SKM-1 treated with dmso at 0.1 percent for 144 hours (cell line): ENCODE results near the gene GPRC6A.
A peak's percentile ranks its signal among the peaks of the same experiment; 100 is the strongest.
"Not testable (repeated sequence)": the region's sequence is repeated elsewhere in the genome, so short reads cannot be mapped to it uniquely, and the experiment has no call there.

Experiments
- DNase-seq: peaks from one replicate; lab custom pipeline; 2025; ENCODE audit not compliant: unreplicated experiment; lab: John Stamatoyannopoulos, UW

The GPRC6A gene, protein sequence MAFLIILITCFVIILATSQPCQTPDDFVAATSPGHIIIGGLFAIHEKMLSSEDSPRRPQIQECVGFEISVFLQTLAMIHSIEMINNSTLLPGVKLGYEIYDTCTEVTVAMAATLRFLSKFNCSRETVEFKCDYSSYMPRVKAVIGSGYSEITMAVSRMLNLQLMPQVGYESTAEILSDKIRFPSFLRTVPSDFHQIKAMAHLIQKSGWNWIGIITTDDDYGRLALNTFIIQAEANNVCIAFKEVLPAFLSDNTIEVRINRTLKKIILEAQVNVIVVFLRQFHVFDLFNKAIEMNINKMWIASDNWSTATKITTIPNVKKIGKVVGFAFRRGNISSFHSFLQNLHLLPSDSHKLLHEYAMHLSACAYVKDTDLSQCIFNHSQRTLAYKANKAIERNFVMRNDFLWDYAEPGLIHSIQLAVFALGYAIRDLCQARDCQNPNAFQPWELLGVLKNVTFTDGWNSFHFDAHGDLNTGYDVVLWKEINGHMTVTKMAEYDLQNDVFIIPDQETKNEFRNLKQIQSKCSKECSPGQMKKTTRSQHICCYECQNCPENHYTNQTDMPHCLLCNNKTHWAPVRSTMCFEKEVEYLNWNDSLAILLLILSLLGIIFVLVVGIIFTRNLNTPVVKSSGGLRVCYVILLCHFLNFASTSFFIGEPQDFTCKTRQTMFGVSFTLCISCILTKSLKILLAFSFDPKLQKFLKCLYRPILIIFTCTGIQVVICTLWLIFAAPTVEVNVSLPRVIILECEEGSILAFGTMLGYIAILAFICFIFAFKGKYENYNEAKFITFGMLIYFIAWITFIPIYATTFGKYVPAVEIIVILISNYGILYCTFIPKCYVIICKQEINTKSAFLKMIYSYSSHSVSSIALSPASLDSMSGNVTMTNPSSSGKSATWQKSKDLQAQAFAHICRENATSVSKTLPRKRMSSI

DNA sequence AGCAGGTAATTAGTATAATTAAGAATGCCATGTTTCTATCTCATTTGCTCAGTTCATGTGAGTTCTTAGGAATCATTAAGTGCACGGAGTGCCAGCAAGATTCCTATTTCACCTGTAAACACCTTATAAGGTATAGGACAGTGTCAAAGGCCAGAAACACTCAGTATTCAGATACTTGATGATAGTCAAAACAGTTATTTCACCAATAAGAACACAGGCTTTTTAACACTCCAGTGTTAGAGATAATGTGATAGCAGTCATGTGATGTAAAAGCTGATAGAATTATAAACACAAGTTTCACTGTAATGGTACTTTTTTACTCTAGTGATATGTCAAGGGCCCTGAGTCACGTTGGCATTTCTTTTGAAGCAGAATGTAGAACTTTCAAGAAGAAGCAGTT lies at the start of gene GPRC6A:
TSS of gene GPRC6A (minus strand) at position 101 of the 400 bp plus-strand sequence. CDS start at position 31, 70 bp downstream.
- no peak for DNase-seq

DNA sequence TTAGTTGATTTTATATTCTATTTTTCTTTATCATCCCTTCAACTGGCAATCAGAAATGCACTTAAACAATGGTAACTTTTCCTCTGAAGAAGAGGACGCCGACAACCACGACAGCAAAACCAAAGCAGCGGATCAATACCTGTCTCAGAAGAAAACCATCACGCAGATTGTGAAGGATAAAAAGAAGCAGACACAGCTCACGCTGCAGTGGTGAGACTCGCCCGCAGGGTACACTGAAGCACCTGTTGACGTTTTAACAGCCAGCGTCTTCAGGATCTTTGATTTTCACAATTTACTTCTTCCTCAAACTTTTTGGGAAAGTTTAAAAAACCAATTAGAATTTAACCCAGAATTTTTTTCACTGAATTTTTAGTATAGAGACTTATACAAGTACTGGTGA lies 48.9 kb upstream of the GPRC6A start:
- DNase-seq = no peak

DNA sequence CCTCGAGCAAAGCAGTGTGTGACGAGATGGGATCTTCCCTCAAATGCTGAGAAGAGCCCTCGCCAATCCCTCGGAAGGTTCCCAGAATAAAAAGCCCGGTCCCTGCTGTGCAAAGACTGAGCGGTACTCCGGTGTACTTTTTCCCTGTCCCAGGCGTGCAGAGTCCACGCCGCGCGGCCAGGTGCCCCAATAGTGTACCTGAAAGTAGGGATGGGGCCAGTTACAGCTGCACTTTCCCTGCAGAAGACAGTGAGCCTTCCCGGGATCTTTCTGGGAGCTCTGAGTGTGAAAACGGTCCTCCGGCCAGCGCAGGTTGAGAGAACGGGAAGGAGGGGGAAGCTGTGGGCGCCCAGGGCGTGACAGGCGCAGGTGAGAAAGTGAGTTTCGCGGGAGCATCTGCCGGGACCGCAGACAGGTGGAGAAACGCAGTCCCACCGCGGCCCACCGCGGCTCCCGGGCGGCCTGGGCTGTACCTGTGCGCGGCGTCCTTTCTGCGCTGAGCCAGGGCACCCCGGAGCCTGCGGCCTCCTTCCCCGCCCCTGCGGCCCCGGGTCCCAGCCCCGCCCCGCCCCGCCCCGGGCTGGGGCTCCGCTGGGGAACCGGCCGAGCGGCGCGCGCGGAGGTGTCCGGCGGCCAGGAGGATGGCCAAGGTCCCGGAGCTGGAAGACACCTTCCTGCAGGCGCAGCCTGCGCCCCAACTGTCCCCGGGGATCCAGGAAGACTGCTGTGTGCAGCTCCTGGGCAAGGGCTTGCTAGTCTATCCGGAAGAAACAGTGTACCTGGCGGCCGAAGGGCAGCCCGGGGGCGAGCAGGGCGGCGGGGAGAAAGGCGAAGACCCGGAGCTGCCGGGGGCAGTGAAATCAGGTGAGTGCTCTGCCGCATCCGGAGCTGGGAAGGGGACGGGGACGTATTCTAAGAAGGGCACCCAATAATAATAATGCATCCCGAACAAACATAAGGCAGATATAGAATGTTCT lies 48.0 kb upstream of the GPRC6A start, which contains the start of gene RFX6:
TSS of gene RFX6 (plus strand) at position 608 of the 977 bp plus-strand sequence. CDS start at position 642, 34 bp downstream.
- DNase-seq = no peak

DNA sequence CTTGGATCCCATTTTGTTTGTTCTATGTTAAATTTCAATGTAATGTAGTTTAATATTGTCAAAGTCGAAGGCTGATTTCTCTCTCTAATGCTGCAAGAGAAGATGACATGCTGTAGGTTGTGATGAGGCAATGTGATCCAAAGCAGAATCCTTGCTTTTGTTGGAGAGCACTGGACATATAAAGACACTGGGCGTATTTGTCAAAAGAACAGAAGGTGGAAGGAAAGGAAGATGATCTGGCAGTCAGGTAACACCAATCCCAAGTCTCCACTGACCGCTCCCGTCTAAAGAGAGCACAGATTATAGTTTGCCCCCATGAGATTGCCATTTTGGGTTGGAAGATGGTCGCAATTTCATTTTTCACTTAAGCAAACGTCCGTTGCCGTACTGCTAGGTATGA lies 47.2 kb upstream of the GPRC6A start:
- no peak for DNase-seq

DNA sequence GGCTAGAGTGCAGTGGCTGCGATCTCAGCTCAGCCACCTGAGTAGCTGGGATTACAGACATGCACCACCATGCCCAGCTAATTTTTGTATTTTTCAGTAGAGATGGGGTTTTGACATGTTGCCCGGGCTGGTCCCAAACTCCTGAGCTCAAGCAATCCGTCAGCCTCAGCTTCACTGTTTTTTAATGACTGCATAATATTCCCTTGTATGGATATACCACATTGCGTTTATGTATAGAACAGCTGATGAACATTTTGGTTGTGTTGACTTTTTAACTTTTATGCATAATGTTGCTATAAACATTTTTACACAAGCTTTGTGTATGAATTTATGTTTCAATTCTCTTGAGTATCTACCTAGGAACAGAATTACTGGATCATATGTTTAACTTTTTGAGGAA lies 43.9 kb upstream of the GPRC6A start:
- no peak for DNase-seq

DNA sequence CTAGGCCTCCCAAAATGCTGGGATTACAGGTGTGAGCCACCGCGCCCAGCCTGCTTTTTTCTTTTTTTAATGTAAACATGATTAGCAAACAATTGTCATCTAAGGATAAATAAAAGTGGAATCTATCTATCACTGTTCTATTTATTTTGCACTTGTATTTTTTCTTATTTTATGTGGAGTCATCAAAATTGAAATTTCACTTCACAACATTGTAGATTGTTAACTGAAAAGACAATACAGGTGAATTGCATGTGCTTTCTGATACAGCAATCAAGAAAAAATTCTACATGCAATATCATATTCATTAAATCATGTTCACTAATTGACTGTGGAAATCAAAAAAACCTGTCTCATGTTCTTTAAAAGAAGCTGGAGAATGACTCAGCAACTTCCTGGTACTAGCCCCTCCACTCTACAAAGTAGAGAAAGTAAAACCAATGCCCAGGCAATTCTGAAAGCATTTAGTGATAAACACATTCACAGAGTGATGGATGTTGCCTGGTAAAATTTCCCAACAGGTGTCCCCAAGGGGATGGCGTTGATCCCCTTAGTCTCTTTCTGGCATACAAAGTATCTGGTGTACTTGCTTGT lies 37.5 kb upstream of the GPRC6A start:
- no peak for DNase-seq

DNA sequence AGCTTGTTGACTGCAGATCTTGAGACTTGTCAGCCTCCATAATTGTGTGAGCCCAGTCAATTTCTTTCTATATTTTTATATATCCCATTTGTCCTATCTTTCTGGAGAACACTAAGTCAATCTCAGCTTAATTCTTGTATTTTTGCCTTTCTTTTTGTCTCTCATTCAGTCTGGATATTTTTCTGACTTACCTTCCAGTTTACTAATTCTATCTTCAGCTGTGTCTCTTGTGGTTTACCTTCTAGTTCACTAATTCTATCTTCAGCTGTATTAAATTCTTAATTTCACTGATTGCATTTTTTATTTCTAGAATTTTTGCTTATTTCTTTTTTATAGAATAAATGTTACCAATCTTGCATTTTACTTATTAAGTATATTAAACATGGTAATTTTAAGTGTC lies 30.4 kb upstream of the GPRC6A start:
- DNase-seq = no peak

DNA sequence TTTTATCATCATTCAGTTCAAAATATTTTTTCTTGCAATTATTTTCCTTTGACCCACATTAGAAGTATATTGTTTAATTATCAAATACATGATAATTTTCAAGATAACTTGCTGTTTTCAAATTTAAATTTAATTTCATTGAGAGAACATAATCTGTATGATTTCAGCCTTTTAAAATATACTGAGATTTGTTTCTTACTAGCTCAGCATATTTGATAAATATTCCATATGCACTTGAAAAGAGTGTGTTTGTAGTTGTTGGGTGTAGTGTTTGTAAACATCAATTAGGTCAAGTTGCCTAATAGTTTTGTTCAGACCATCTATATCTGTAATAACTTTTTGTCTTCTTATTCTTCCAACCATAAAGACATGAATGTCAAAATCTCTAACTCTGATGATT lies 29.2 kb upstream of the GPRC6A start:
- DNase-seq = no peak

DNA sequence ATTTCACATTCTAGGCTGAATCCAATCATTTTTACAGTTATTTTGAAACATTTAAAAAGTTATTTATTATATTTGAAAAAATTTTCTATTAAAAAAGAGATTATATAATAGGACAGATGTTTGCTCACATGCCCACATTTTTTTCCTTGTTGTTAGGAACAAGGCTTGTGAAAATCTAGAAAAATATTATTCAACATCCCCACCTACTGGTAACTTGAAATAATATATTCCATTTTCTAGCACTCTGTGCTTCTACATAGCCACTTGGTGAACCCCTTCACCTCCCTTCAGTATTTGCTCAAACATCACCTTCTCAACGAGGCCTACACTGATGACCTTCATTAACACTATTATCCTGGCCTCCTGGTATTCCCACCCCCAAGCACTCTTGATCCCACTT lies 18.3 kb upstream of the GPRC6A start:
- peak; percentile 48 for DNase-seq

DNA sequence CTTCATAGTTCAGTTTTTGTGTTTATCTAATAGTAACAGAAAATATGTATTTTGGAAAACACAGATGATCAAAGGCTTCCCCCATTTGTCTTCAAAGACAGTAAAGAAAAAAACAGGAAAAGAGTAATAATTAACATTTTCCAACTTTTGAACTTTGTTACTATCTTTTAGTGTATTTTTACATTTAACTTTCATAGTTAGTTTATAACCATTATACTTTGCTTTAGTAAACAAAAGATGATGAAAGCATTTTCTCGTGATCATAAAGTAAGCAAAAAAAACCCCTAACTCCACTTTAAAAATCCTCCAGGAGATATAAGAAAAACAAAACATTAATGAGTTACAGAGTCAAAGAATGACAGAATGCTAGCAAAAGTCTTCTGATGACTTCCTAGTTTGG lies 13.6 kb upstream of the GPRC6A start:
- no peak for DNase-seq

DNA sequence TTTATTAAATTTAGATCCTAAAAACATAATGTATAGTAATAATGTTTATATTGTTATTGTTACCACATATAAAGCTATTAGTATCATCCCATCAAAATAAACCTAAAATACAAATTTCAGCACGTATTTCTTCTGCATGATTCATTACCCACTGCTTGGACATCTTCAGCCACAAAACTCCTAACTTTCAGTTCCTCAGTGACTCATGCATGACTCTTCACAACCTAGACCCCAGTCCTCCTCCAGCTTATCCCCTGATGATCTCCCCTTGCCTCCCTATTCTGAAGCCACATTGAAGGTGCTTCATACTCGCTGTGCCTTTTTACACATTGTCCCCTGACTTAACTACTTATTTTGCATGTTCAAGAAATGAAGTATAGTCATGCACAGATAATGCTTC lies 11.2 kb upstream of the GPRC6A start:
- peak; percentile 8 for DNase-seq

DNA sequence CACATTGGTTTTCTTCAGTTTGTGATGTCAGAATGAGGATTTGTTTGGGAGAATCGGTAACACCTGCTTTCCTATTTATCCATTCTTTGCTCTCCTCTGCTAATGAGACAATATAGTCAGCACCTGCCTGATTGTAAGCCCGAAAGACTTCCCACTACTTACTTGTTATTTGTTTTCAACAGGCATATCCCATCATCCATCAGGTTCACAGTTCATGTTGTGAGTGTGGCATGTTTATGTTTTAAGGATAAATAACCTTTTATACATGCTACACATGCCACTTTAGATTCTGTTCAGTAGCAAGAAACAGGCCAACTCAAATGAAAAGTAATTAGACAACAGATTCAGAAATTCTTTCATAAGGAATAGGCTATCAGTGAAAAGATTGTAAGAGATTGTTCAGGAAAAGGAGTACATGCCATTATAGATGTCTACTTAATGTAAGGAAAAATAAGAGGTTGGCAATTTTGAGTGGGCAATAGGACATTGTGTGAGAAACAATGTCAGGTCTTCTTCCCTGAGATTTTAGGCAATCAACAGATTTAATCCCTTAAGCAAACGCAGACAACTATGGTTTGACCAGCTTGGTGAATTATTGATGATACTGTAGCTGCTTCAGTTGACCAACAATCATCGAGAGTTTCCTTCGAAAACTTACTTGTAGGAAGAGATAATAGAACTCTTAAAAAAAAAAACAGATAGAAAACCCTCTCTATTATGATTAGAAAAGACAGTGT lies 7.9 kb upstream of the GPRC6A start:
- no peak for DNase-seq

DNA sequence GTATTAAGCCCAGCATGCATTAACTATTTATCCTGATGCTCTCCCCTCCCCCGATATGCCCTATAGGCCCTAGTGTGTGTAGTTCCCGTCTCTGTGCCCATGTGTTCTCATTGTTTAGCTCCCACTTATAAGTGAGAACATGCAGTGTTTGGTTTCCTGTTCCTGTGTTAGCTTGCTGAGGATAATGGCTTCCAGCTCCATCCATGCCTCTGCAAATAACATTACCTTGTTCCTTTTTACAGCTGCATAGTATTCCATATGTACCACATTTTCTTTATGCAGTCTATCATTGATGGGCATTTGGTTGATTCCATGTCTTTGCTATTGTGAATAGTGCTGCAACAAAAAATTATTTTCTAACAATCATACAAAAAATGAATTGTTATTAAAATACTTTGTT lies 5.6 kb upstream of the GPRC6A start:
- not testable (repeated sequence) for DNase-seq

DNA sequence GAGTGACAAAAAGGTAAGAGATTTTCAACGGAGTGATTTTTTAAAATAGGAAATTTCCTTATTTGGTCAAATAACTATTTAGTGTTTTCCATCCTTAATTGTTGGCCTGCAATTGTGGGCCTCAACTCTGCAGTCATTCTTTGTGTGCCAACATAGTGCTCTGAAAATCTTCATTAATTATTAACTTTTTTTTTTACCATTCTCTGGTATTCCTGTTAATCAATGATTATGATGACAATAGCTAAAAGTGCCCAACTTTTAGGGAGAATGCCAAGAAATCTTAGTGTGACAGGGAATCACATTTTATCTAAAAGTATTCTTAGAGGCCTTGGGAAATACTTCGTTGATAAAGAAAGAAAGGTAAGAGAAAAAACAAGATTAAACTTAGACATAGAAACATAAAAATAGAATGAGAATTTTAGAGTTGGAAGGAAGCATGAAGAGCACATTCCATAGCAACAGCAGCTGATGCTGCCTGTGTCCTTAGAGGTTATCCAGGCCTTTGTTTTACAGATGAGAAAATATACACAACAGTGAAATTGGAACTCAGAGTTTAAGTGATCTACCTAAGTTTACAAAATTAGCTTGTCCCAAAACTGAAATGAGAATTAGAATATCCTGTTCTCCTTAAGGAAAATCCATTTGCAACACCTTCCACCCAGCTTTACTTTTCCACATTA lies 1.2 kb downstream of the GPRC6A start:
- DNase-seq = no peak

DNA sequence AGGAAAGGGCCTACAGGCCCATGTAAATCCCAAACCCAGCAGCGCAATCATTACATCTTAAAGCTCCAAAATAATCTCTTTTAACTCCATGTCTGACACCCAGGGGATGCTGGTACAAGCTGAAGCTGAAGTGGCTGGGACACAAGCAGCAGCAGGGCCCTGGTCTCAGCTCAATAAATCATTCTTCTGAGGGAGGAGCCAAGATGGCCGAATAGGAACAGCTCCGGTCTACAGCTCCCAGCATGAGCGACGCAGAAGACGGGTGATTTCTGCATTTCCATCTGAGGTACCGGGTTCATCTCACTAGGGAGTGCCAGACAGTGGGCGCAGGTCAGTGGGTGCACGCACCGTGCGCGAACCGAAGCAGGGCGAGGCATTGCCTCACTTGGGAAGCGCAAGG lies 12.5 kb downstream of the GPRC6A start:
- DNase-seq = not testable (repeated sequence)

DNA sequence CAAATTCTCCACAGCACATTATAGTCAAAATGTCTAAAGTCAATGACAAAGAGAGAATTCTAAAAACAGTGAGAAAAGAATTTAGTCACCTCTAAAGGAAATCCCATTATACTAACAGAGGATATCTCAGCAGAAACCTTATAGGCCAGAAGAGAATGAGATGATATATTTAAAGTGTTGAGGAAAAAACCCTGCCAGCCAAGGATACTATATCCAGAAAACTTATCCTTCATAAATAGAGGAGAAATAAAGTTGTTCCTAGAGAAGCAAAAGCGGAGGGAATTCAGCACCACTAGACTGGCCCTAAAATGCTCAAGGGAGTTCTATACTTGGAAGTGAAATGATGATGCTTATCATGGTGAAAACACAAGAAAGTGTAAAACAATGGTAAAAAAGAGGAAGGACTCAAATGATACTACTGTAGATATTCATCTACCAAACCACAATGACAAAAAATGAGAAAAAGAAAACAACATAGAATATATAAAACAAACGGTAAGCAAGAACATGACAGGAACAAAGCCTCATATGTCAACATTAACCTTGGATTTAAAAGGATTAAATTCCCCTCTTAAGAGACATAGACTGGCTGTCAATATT lies 16.7 kb downstream of the GPRC6A start:
- DNase-seq = no peak

DNA sequence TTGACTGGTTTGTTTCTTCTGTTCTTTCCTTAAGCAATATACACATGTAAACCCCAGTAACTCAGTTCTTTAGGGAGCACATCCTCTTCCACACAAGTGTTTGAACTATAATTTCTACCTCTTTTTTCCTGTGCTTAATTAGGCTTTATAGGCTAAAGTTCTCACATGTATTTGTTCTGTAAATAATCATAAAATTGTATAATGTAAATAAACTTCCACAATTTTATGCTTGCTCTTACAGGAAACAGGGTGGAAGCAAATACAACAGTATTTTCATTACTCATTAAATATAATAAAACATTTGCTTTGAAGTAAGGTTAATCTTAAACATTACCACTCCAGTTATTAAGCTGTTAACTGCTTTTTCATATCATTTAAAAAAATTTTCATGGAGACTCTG lies 26.9 kb downstream of the GPRC6A start:
- DNase-seq = no peak

DNA sequence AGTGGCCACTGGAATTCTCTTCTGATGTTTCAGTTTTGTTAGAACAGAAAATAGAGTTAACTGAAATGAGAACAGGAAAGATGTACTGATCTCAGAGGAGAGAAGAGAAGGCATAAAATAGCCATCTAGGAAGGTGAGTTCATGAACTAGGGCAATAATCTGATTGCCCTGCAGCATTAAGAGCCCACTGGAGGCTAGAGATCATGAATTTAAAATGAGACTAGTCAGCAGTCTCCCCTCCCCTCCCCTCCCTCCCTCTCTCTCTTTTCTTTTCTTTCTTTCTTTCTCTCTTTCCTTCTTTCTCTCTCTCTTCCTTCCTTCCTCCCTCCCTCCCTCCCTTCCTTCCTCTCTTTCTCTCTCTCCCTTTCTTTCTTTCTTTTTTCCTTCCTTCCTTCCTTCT lies 28.9 kb downstream of the GPRC6A start:
- no peak for DNase-seq

DNA sequence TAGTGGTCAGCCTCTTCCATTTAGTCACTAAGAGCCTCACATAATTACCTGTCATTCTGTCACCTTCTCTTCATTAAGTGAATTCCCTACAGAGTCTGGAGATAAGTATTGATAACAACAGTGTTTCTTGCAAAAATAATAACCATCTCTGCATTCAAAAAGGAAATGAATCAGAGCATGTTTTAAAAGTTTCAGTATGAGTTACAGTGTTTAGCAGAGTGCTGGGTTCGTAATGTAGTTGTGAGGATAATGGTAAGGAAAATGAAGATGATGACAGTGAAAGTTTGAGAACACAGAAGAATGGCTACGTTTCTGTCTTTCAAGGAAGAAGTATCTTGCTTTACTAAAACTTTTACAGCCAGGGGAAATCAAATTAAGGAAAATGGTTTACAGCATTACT lies 31.3 kb downstream of the GPRC6A start:
- no peak for DNase-seq
